A549 (cell line): ENCODE data around the gene RAB8B.

Experiments used
- EP300 ChIP-seq, 2 experiments: fragments of >200 bp; sonication (Bioruptor Twin); formaldehyde crosslinking; IDR thresholded peaks; 2 replicates in 1 of 2; 3 replicates in 1 of 2; pipeline ENCODE4 v1.6.1; 2016 to 2017
- JUNB ChIP-seq: fragments of >200 bp; sonication (Bioruptor Twin); formaldehyde crosslinking; IDR thresholded peaks from 2 replicates; pipeline ENCODE4 v1.6.1; 2016
- PHF8 ChIP-seq: fragments of 200-600 bp; sonication (generic); IDR thresholded peaks from 2 replicates; pipeline ENCODE4 v1.6.1; 2016; ENCODE audit warnings: low read depth, mild to moderate bottlenecking, antibody characterized with exemption, moderate library complexity, borderline replicate concordance
- POLR2AphosphoS2 ChIP-seq: conservative IDR thresholded peaks from 2 replicates; pipeline ENCODE4 v1.6.1; 2012; ENCODE audit warnings: low read length, improper control_type of control experiment, inconsistent platforms
- RFX5 ChIP-seq: fragments of 450-650 bp; IDR thresholded peaks from 2 replicates; pipeline ENCODE4 v1.7.1; 2014; ENCODE audit warnings: antibody characterized with exemption, mild to moderate bottlenecking, moderate library complexity
- TF ChIP-seq, protein P1 (sequence below): fragments of >200 bp; sonication (Bioruptor Twin); formaldehyde crosslinking; IDR thresholded peaks from 3 replicates; pipeline ENCODE4 v1.5.1; 2016
- TF ChIP-seq, protein P2 (sequence below): IDR thresholded peaks from 2 replicates; pipeline ENCODE4 v1.6.1; 2012

- no peak for TF ChIP-seq JUNB
- TF ChIP-seq, protein P1, sequence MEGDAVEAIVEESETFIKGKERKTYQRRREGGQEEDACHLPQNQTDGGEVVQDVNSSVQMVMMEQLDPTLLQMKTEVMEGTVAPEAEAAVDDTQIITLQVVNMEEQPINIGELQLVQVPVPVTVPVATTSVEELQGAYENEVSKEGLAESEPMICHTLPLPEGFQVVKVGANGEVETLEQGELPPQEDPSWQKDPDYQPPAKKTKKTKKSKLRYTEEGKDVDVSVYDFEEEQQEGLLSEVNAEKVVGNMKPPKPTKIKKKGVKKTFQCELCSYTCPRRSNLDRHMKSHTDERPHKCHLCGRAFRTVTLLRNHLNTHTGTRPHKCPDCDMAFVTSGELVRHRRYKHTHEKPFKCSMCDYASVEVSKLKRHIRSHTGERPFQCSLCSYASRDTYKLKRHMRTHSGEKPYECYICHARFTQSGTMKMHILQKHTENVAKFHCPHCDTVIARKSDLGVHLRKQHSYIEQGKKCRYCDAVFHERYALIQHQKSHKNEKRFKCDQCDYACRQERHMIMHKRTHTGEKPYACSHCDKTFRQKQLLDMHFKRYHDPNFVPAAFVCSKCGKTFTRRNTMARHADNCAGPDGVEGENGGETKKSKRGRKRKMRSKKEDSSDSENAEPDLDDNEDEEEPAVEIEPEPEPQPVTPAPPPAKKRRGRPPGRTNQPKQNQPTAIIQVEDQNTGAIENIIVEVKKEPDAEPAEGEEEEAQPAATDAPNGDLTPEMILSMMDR: no peak
- TF ChIP-seq RFX5: no peak
- TF ChIP-seq EP300 (IDR thresholded peaks at IDR 0.05): no peak
- no peak for TF ChIP-seq PHF8
- no peak for TF ChIP-seq POLR2AphosphoS2
- TF ChIP-seq, protein P2, sequence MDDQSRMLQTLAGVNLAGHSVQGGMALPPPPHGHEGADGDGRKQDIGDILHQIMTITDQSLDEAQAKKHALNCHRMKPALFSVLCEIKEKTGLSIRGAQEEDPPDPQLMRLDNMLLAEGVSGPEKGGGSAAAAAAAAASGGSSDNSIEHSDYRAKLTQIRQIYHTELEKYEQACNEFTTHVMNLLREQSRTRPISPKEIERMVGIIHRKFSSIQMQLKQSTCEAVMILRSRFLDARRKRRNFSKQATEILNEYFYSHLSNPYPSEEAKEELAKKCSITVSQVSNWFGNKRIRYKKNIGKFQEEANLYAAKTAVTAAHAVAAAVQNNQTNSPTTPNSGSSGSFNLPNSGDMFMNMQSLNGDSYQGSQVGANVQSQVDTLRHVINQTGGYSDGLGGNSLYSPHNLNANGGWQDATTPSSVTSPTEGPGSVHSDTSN: no peak
Observed at GRCh38 chr15:63196842-63197241, 7.4 kb downstream of the RAB8B start.
